HPDE6-E6E7 (cell line): Measurements from ENCODE around the gene INPP5D.

Experiments used
- DNase-seq: peaks from one replicate; pipeline ENCODE4 v3.0.0; 2011; ENCODE audit warnings: missing footprints; ENCODE audit errors: extremely low spot score

The INPP5D gene

GRCh38 chr2:233209533-233210171 is 149.5 kb downstream of the INPP5D start:
- peak; percentile 42 for DNase-seq

- no peak for DNase-seq
Measured at GRCh38 chr2:233210281-233210680, 150.1 kb downstream of the INPP5D start.

GRCh38 chr2:233210843-233211547 is 150.9 kb downstream of the INPP5D start:
- DNase-seq: peak; percentile 77

- DNase-seq: no peak
Measured at GRCh38 chr2:233211548-233211895, 151.4 kb downstream of the INPP5D start.

- DNase-seq: peak; percentile 29
Measured at GRCh38 chr2:233213011-233213410, 152.9 kb downstream of the INPP5D start.

- no peak for DNase-seq
Measured at GRCh38 chr2:233213975-233214374, 153.8 kb downstream of the INPP5D start.

GRCh38 chr2:233217892-233218377 is 157.8 kb downstream of the INPP5D start:
- no peak for DNase-seq

GRCh38 chr2:233218836-233219235 is 158.7 kb downstream of the INPP5D start:
- DNase-seq: no peak

GRCh38 chr2:233219848-233220247 is 159.7 kb downstream of the INPP5D start:
- DNase-seq: no peak

- no peak for DNase-seq
Measured at GRCh38 chr2:233221378-233222063, 161.4 kb downstream of the INPP5D start.

- no peak for DNase-seq
Measured at GRCh38 chr2:233223059-233223894, 163.1 kb downstream of the INPP5D start.

GRCh38 chr2:233225230-233226068 is 165.3 kb downstream of the INPP5D start:
- no peak for DNase-seq

GRCh38 chr2:233226511-233227031 is 166.4 kb downstream of the INPP5D start:
- no peak for DNase-seq

- no peak for DNase-seq
Measured at GRCh38 chr2:233227346-233227978, 167.3 kb downstream of the INPP5D start.

GRCh38 chr2:233228376-233228775 is 168.2 kb downstream of the INPP5D start:
- no peak for DNase-seq

GRCh38 chr2:233233618-233234230 is 173.6 kb downstream of the INPP5D start:
- no peak for DNase-seq

- DNase-seq: no peak
Measured at GRCh38 chr2:233234264-233234663, 174.1 kb downstream of the INPP5D start.

GRCh38 chr2:233234996-233235395 is 174.9 kb downstream of the INPP5D start:
- DNase-seq: no peak

- no peak for DNase-seq
Measured at GRCh38 chr2:233235977-233236376, 175.8 kb downstream of the INPP5D start.
